ENCODE results near the gene MDH1B.
"Not testable (repeated sequence)": the region's sequence is repeated elsewhere in the genome, so short reads cannot be mapped to it uniquely, and the experiment has no call there.

DNA sequence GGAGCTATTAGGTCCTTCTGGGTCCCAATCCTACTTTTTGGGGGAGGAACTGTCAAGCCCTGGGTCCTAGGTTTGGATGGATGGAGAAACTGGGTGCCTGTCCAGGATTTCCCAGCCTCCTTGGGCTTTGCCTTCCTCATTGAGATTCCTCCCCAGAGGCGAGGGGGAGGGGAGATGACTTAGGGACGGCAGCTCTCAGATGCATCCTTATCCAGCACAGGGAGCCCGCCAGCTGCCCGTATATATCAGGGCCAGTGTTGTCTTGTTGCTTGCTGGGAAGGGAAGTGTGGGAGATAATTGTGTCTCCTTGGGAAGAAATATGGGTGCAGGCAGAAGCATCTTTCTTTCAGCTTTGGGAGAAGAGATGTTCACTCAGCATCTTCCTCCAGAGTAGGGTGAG is 49.9 kb downstream of the MDH1B start:
- TF ChIP-seq, protein P1, sequence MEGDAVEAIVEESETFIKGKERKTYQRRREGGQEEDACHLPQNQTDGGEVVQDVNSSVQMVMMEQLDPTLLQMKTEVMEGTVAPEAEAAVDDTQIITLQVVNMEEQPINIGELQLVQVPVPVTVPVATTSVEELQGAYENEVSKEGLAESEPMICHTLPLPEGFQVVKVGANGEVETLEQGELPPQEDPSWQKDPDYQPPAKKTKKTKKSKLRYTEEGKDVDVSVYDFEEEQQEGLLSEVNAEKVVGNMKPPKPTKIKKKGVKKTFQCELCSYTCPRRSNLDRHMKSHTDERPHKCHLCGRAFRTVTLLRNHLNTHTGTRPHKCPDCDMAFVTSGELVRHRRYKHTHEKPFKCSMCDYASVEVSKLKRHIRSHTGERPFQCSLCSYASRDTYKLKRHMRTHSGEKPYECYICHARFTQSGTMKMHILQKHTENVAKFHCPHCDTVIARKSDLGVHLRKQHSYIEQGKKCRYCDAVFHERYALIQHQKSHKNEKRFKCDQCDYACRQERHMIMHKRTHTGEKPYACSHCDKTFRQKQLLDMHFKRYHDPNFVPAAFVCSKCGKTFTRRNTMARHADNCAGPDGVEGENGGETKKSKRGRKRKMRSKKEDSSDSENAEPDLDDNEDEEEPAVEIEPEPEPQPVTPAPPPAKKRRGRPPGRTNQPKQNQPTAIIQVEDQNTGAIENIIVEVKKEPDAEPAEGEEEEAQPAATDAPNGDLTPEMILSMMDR (IDR thresholded peaks at IDR 0.05), result not testable (repeated sequence)
- not testable (repeated sequence) for TF ChIP-seq EP300, POLR2AphosphoS5 (IDR thresholded peaks at IDR 0.05)

Data from suprapubic skin (tissue), 4 donors.